ENCODE results near the gene STK35. TPM values are rescaled to one million over a fixed set of nuclear protein-coding genes. Genes with fewer than 3 reads are reported as not detected.
A peak's percentile ranks its signal among the peaks of the same experiment; 100 is the strongest.

STK35 gene
- total and polyA plus RNA-seq, 7 donors = 2.5 to 8.3 (median 4.8) TPM

DNA sequence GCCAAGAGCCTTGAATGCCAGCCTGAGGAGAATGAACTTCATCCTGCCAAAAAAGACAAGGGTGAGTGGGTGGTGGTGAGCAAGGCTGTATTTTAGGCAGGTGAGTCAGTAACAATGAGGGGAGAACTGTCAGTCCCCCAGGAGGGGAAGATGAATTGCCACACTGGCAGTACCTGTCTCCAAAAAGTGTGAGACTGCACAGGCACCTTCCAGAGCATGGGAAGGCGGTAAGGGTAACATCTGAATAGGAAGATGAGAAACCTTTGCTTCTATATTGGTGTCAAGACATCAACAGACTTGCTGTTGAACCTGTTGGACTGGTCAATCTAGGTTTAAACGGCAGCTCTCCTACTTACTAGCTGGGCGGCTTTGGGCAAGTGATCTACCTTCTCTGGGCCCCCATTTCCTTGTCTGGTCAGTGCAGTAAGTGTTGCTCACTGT, 30.9 kb downstream of the STK35 start:
- Histone ChIP-seq H3K4me3 (no peak overlapping the region), H3K4me1 (peaks cover 54% of the 10 kb centered on the region), H3K9me3 (no peaks in the 10 kb centered on the region), H3K27ac (peak overlapping the region; percentile 51), H3K27me3 (ENCODE audit: insufficient read depth in 3 of 3, low read length in 2 of 3) (no peaks in the 10 kb centered on the region), H3K36me3 (ENCODE audit: insufficient read depth in 1 of 2, low read depth in 1 of 2) (no peaks in the 10 kb centered on the region)
- ATAC-seq (peak; percentile 74 to 92 (median 88)), DNase-seq (no peak)
- TF ChIP-seq, protein P1, sequence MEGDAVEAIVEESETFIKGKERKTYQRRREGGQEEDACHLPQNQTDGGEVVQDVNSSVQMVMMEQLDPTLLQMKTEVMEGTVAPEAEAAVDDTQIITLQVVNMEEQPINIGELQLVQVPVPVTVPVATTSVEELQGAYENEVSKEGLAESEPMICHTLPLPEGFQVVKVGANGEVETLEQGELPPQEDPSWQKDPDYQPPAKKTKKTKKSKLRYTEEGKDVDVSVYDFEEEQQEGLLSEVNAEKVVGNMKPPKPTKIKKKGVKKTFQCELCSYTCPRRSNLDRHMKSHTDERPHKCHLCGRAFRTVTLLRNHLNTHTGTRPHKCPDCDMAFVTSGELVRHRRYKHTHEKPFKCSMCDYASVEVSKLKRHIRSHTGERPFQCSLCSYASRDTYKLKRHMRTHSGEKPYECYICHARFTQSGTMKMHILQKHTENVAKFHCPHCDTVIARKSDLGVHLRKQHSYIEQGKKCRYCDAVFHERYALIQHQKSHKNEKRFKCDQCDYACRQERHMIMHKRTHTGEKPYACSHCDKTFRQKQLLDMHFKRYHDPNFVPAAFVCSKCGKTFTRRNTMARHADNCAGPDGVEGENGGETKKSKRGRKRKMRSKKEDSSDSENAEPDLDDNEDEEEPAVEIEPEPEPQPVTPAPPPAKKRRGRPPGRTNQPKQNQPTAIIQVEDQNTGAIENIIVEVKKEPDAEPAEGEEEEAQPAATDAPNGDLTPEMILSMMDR (IDR thresholded peaks at IDR 0.05) = no peak
- 81 to 92% (median 85%) methylated on average over 3 of the region's 3 CpGs for WGBS, 3 donors
- intact Hi-C loops (cut with DNase I) = no loop called here

DNA sequence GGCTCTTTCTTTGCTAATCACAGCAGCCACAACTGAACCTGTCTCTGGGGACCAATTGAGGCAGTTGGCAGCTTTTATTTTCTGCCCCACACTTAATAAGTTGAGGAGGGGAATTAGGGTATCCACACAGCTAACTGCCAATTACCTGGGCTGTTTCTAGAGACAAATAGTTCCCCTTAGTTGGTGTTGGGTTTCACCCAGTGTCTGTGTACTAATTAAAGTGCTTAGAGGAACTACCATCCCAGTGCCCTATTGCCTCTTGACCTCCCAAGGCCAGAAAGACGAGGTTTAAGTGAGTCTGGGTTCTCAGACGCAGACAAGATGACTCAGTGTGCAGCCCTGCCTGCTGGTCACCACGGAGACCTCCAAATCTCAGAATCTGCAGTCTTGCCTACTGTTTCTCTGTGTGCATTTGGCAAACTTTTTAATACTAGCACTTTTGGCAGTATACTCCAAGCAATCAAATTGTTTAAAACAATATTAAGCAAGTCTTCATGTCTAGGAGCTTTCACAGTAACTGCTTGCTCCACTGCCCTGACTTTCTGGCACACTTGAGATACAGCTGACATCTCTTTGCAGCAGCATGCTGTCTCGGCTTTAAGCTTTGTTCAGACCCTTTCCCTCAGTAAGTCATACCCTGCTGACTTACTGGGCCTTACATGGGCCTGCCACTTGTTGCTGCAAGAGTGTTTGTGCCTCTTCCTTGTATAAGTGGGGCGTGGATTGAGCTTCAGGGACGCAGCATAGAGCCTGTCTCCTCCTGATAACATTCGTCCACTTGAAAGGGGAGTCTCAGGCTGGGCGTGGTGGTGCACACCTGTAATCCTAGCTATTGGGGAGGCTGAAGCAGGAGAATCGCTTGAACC, 31.9 kb downstream of the STK35 start:
- TF ChIP-seq, protein P1 (IDR thresholded peaks at IDR 0.05) = no peak
- 64 to 78% (median 68%) methylated on average over 9 of the region's 9 CpGs for WGBS, 3 donors
- Histone ChIP-seq H3K9me3 (no peaks in the 10 kb centered on the region), H3K27me3 (ENCODE audit: insufficient read depth in 3 of 3, low read length in 2 of 3) (no peaks in the 10 kb centered on the region), H3K4me1 (peaks cover 58% of the 10 kb centered on the region), H3K27ac (peak overlapping the region; percentile 51), H3K36me3 (ENCODE audit: insufficient read depth in 1 of 2, low read depth in 1 of 2) (no peaks in the 10 kb centered on the region), H3K4me3 (no peak overlapping the region)
- peak in 1 of 2 donors; percentile 41 for DNase-seq
- ATAC-seq = peak in 3 of 4 donors; percentile 16 to 26 (median 26)
- intact Hi-C loops (cut with DNase I) = no loop called here

- TF ChIP-seq, protein P1 (IDR thresholded peaks at IDR 0.05) = no peak
These were observed 33.4 kb downstream of the STK35 start for GRCh38 chr20:2135013-2135412.

DNA sequence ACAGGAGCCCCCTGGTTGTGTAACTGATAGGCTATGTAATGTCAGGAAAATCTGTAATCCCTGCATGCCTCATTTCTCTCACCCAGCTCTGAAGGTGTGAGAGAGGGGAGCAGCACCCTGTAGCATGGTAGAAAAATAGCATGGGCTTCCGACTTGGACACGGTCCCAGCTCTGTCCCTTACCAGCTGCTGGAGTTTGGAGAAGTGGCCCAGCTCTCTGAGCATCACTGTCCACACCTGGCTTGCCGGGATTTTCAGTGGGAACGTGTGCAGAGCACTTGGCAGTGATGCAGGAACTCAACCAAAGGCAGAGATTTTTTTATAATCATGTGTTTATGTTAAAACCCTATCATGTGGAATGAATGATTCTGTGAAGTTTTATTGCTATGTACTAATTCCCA, 34.6 kb downstream of the STK35 start:
- H3K27ac ChIP-seq = no peak overlapping the region
- intact Hi-C loops (cut with DNase I) = no loop called here
- H3K4me1 ChIP-seq = peaks cover 76% of the 10 kb centered on the region

More at GRCh38 chr20:2135013-2135412, 33.4 kb downstream of the STK35 start:
- DNase-seq (no peak), ATAC-seq (no peak)
- Histone ChIP-seq H3K4me1 (peaks cover 72% of the 10 kb centered on the region), H3K4me3 (no peak overlapping the region), H3K9me3 (no peaks in the 10 kb centered on the region), H3K27ac (no peak overlapping the region), H3K36me3 (ENCODE audit: insufficient read depth in 1 of 2, low read depth in 1 of 2) (no peaks in the 10 kb centered on the region), H3K27me3 (ENCODE audit: insufficient read depth in 3 of 3, low read length in 2 of 3) (no peaks in the 10 kb centered on the region)
- intact Hi-C loops (cut with DNase I) = no loop called here
- 67 to 70% (median 69%) methylated on average over 4 of the region's 4 CpGs for WGBS, 3 donors

More for the DNA sequence above, 34.6 kb downstream of the STK35 start:
- Histone ChIP-seq H3K27me3 (ENCODE audit: insufficient read depth in 3 of 3, low read length in 2 of 3) (no peaks in the 10 kb centered on the region), H3K4me3 (no peak overlapping the region), H3K36me3 (ENCODE audit: insufficient read depth in 1 of 2, low read depth in 1 of 2) (no peaks in the 10 kb centered on the region), H3K9me3 (no peaks in the 10 kb centered on the region)
- ATAC-seq (no peak), DNase-seq (no peak)
- TF ChIP-seq, protein P1 (IDR thresholded peaks at IDR 0.05) = no peak
- 30 to 47% (median 40%) methylated on average over 4 of the region's 4 CpGs for WGBS, 3 donors

Data from psoas muscle (tissue), 8 donors.